ENCODE data around the gene ZFAND3.

ZFAND3 gene

GRCh38 chr6:37897818-37898515 lies 78.4 kb downstream of the ZFAND3 start:
- no peak overlapping the region for H2AFZ ChIP-seq (ENCODE audit: low read length)
- no peaks in the 10 kb centered on the region for H3K9me3 ChIP-seq (replicated peaks; ENCODE audit: insufficient read depth, low read length)
- no peaks in the 10 kb centered on the region for H3F3A ChIP-seq (ENCODE audit: insufficient read depth, low read length)
- no peaks in the 10 kb centered on the region for H3K4me1 ChIP-seq (ENCODE audit: low read length)
- H3K27ac ChIP-seq (ENCODE audit: low read length): no peak overlapping the region
- H3K79me2 ChIP-seq (ENCODE audit: low read length): peaks cover 39% of the 10 kb centered on the region
- no peaks in the 10 kb centered on the region for H3K27me3 ChIP-seq (replicated peaks; ENCODE audit: insufficient read depth, low read length)
- H3K36me3 ChIP-seq (replicated peaks; ENCODE audit: insufficient read depth, low read length): no peaks in the 10 kb centered on the region
- no peak for DNase-seq
- TF ChIP-seq EZH2phosphoT487 (IDR thresholded peaks at IDR 0.05; ENCODE audit: low read length): no peak
- H3K4me2 ChIP-seq (ENCODE audit: low read depth, low read length): no peak overlapping the region
- no peaks in the 10 kb centered on the region for H3K9me2 ChIP-seq (replicated peaks; ENCODE audit: insufficient read depth, low read length)
- H3K9ac ChIP-seq (ENCODE audit: low read length): no peak overlapping the region
- no peak overlapping the region for H3K4me3 ChIP-seq (ENCODE audit: low read length)
- no peaks in the 10 kb centered on the region; the same call in 1 of the 2 replicates for H4K20me1 ChIP-seq (ENCODE audit: insufficient read depth, low read length)

- Histone ChIP-seq H3K27ac (ENCODE audit: low read length) (no peak overlapping the region), H4K20me1 (ENCODE audit: insufficient read depth, low read length) (no peaks in the 10 kb centered on the region)
- no peak for TF ChIP-seq EZH2phosphoT487 (IDR thresholded peaks at IDR 0.05; ENCODE audit: low read length)
- TF ChIP-seq EZH2 (optimal IDR thresholded peaks at IDR 0.05; ENCODE audit: low read depth, low read length): no peak
- TF ChIP-seq CTCF (IDR thresholded peaks at IDR 0.05; ENCODE audit: low read length): no peak
Observed at GRCh38 chr6:37903351-37904340, 84.1 kb downstream of the ZFAND3 start.

GRCh38 chr6:37904590-37904989 lies 85.1 kb downstream of the ZFAND3 start:
- no peak for DNase-seq
- no peaks in the 10 kb centered on the region for H3K27me3 ChIP-seq (replicated peaks; ENCODE audit: insufficient read depth, low read length)
- H3K4me2 ChIP-seq (ENCODE audit: low read depth, low read length): no peak overlapping the region
- no peaks in the 10 kb centered on the region for H3K4me1 ChIP-seq (ENCODE audit: low read length)
- no peak overlapping the region for H3K27ac ChIP-seq (ENCODE audit: low read length)
- H3K9ac ChIP-seq (ENCODE audit: low read length): no peak overlapping the region
- no peaks in the 10 kb centered on the region for H3F3A ChIP-seq (ENCODE audit: insufficient read depth, low read length)
- no peaks in the 10 kb centered on the region for H4K20me1 ChIP-seq (ENCODE audit: insufficient read depth, low read length)
- no peak overlapping the region for H2AFZ ChIP-seq (ENCODE audit: low read length)
- H3K79me2 ChIP-seq (ENCODE audit: low read length): peaks cover 43% of the 10 kb centered on the region
- no peaks in the 10 kb centered on the region for H3K36me3 ChIP-seq (replicated peaks; ENCODE audit: insufficient read depth, low read length)
- H3K9me3 ChIP-seq (replicated peaks; ENCODE audit: insufficient read depth, low read length): no peaks in the 10 kb centered on the region
- no peaks in the 10 kb centered on the region for H3K9me2 ChIP-seq (replicated peaks; ENCODE audit: insufficient read depth, low read length)
- TF ChIP-seq CTCF (IDR thresholded peaks at IDR 0.05; ENCODE audit: low read length) (no peak), EZH2phosphoT487 (IDR thresholded peaks at IDR 0.05; ENCODE audit: low read length) (no peak), EZH2 (optimal IDR thresholded peaks at IDR 0.05; ENCODE audit: low read depth, low read length) (no peak)
- no peak overlapping the region for H3K4me3 ChIP-seq (ENCODE audit: low read length)

More at GRCh38 chr6:37903351-37904340, 84.1 kb downstream of the ZFAND3 start:
- Histone ChIP-seq H3K4me2 (ENCODE audit: low read depth, low read length) (no peak overlapping the region), H3K9me2 (replicated peaks; ENCODE audit: insufficient read depth, low read length) (no peaks in the 10 kb centered on the region), H3K4me3 (ENCODE audit: low read length) (no peak overlapping the region), H2AFZ (ENCODE audit: low read length) (no peak overlapping the region), H3K9ac (ENCODE audit: low read length) (no peak overlapping the region), H3K4me1 (ENCODE audit: low read length) (no peaks in the 10 kb centered on the region), H3K27me3 (replicated peaks; ENCODE audit: insufficient read depth, low read length) (no peaks in the 10 kb centered on the region), H3K79me2 (ENCODE audit: low read length) (peaks cover 47% of the 10 kb centered on the region), H3K36me3 (replicated peaks; ENCODE audit: insufficient read depth, low read length) (no peaks in the 10 kb centered on the region), H3F3A (ENCODE audit: insufficient read depth, low read length) (no peaks in the 10 kb centered on the region), H3K9me3 (replicated peaks; ENCODE audit: insufficient read depth, low read length) (no peaks in the 10 kb centered on the region)
- no peak for DNase-seq
